Ureter (tissue), 1 donor: ENCODE measurements around the gene NR4A2. TPM values are rescaled to one million over a fixed set of nuclear protein-coding genes. Genes with fewer than 3 reads are reported as not detected.

Experiments
- DNase-seq: peaks from one replicate; pipeline ENCODE4 v3.0.0-alpha.2; 2020; ENCODE audit warnings: low spot score
- total RNA-seq: library from RNA; stranded (reverse); gene quantifications from one replicate; pipeline ENCODE4 v1.2.4, GENCODE V29; 2023
- donor health status: DM: yes; HTN: yes; CAD: no.

The NR4A2 gene
- total RNA-seq = 6.6 TPM

DNA sequence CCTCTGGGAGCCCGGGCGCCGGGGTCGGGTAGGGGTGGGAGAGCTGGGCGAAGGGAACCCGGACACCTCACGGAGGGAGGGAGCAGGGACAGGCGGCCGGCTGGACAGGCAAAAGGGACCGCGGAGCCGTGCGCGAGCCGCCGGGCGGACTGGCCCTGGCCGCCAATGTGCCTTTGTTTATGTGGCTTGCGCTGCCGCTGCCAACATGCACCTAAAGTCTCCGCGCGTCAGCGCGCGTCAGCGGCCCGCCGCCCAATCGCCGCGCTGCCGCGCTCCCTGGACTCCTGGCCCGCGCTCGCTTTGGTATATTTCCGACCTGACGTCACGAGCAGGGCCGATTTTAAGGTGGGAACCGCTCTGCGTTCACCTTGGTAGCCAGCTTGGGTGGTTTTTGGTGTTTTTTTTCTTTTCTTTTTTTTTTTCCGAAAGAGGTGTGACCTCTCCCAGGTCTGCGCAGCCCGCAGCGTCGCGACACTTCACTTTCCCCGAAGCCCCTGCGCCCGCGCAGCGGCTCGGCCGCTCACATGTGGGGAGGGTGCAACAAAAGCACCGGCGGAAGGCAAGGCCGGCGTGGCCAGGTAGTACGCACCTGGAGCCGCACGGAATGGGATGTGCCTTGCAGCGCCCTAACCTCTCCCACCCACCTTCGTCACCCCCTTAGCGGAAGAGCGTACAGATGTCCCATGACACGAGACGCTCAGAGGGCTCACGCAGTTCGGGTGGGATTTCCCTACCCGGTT, at the start of gene NR4A2:
TSS of gene NR4A2 (minus strand) at position 188 of the 740 bp plus-strand sequence. CDS start 2,535 bp downstream, outside the sequence.
- peak; percentile 92 for DNase-seq

DNA sequence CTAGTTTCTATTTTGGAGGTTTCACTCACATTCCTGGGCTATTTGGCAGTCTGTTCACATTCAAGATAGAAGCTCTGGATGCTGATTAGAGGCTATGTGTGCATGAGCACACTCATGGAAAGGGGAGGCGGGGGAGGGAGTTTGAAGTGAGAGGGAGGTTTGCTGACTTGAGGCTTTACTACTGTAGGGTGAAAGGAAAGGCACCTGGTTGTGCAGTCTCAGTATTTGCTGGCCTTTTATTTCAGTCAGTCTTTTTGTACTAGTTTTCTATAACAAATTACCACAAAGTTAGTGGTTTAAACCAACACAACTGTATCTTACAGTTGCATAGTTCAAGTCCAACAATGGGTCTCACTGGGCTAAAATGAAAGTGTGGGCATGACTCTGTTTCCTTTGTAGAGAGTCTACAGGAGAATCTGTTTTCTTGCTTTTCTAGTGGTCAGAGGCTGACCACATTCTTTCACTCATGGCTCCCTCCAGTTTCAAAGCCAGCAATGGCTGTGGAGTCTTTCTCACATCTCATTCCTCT, 47.7 kb upstream of the NR4A2 start:
- no peak for DNase-seq

DNA sequence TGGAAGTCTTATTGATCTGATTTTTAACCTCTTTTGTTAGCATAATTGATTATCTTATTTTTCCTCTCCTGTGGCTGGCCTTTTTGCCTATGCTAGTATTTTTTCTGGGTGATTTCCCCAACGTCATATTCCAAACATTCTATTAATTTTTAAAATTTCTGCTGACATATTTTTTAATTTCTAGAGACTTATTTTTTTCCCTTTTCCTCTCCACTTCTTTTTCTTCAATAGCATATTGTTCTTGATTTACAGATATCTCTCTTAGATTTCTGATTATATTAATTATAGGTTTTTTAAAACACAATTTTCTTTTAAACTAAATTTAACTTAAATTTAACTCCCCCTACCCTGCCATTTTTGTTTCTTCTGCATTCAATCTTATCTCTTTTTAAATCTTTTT, 47.2 kb upstream of the NR4A2 start:
- no peak for DNase-seq

DNA sequence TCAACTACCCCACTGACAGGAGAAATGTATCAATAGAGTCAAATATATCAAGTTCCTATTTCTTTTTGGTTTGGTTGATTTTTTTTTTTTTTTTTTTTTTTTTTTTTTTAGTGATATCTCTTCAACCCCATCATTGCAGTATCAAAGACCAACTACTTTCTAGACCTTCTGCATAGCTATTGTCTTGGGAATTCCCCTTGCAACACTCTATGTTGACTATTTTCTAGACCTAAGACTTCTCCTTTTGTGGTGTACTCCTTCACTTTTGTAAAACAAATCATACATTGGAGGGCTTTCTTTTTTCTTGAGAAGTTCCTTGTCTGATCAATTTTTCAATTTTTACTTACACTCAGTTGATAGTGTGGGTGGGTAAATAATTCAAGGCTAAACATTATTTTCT, 46.5 kb upstream of the NR4A2 start:
- no peak for DNase-seq

DNA sequence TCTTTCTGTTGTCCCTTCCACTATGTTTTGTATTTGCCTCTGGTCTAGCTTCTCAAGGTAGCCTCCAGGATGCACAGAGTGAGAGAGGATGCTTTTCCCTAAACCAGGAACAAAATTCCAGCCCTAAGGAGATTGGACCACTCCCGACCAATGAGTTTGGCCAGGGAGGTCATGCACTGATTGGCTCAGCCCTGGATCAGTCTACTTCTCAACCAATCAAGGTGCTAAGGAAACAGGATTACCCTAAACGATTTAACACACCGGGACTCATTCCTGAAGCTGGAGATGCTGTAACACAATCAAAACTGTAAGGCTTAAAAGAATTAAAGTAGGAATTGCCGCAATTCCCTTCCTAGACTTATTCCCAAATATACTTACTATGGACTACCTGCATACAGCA, 34.2 kb upstream of the NR4A2 start:
- no peak for DNase-seq

DNA sequence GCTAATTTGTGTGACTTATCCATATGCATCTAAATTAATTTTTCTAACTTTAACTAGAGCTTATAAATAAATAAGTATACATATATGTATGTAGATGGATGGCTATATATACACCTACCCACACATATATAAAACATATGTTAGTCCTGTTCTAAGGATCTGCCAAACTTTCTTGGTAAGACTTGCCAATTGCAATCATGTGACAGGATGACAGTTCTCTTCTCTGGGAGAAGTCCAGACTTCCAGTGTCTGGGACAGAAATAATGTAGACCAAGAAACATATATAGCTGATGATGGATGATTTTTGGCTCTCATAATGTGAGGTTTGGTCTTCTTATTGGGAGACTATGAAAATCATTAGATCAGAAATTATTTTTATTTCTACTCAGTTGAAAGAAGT, 30.6 kb upstream of the NR4A2 start:
- no peak for DNase-seq

DNA sequence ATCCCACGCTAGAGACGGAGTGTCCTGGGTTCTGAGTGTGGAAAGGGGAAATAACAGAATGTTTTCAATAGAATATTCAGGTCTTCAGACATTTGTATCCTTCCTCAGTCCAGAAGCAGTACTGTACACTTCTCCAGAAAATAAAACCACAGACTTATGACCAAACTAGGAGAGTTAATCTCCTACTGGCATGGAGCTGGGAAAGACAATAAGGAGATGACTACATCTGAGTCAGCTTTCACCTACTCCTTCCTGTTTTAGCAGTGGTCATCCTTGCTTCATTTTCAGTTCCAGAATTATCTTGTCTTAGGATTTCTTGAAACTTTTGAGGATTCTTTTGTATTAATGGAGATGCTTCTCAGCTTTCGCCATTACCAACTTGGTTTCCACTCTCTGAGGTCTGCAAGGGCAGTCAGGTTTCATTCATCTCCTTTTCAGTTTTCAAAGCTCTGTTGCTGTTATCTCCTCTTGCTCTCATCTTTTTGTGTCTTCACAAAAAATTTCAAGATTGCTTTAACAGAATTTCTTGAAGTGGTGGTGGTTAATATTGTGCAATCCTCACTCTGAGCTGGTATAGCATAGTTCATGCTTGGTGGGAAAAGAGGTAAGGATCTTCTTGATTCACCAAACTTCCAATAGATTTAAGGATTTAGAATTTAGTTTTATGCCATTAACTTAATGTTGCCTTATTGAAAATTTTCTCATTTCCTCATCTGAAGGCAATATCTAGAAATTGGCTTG, 23.7 kb upstream of the NR4A2 start:
- no peak for DNase-seq

DNA sequence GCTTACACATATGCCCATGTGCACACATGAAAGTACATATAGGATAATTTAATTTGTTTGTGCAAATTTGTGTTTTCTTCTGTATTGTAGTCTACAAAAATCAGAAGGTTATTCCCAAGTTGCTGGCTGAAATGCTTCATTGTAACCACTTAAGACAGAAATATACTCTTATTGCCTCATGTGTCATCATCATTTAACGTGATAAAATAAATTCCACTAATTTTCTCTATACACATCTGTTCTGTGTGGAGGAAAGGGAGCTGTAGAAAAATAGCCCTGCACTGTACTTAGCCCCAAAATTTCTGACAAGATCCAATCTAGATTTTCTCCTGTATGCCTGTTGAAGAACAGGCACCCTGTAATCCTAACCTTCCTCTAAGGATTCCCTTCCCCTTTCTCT, 20.4 kb upstream of the NR4A2 start:
- no peak for DNase-seq

DNA sequence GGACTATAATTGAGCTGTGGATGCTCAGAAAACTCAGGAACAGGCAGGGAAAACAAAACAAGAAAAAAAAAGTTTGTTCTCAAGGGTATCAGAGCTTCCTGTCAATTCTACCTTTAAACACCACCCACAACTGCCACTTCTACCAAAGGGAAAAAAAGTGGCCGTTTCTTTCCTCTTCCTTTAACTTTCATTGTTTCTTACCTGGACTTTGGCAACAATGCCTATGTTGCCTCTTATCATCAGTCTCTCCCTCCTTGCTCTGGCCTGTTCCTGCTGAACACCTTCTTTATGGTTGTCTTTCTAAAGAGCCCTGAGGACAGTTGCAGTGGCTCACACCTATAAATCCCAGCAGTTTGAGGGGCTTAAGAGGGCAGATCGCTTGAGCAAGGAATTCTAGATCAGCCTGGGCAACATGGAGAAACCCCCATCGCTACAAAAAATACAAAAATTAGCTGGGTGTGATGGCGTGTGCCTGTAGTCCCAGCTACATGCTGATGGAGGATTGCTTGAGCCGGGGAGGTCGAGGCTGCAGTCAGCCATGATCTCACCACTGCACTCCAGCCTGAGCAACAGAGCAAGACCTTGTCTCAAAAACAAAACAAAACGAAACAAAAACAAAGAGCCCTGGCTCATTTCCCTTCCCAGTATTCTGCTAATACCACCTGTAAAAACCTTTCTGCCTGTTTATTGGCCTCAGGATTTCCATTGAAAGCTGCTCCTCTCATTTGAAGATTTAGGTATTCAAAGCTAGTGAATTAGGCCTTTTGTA, 18.0 kb upstream of the NR4A2 start:
- no peak for DNase-seq

DNA sequence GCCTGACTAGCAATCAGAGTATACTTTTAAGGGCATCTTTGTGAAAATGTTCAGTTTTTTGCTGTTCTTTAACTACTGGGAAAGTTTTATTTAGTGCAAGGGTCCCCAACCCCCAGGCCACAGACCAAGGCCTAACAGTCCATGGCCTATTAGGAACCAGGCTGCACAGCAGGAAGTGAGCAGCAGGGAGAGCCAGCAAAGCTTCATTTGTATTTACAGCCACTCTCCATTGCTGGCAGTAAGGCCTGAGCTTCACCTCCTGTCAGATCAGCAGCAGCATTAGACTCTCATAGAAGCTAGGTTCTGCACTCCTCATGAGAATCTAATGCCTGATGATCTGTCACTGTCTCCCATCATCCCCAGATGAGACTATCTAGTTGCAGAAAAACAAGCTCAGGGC, 17.1 kb upstream of the NR4A2 start:
- no peak for DNase-seq

DNA sequence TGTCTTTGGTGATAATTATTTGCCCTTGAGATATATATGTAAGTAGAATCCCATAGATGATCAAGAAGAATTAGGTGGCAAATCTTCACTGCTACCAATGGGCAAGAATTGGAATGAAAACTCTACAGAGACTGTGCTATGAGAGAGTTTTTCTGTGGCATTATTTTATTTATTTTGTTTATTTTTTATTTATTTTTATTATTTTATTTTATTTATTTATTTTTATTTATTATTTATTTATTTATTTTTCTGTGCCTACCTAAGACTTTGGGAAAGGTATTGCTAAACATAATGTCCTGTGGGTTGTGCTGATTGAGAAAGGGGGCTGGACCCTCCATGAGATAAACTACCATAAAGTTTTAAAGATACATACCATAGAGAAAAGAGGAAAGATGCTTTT, 16.6 kb upstream of the NR4A2 start:
- DNase-seq = no peak

DNA sequence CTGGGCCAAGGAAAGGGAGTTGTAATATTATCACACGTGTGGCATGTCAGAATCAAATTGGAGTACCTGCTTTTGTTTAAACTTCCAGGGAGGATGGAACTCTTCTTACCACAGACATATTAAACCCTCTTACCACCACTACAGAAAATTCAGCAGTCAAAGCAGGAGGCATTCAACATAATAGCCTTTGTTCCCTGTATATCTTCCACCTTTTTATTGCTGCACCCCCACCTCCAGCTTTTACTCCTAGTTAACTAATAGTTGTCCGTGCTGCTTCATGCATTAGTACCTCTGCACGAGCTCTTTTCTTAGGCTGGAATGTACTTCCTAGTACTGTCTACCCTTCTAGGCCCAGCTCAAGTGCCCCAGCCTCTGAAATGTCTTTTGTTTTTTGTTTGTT, 14.9 kb upstream of the NR4A2 start:
- DNase-seq = no peak

DNA sequence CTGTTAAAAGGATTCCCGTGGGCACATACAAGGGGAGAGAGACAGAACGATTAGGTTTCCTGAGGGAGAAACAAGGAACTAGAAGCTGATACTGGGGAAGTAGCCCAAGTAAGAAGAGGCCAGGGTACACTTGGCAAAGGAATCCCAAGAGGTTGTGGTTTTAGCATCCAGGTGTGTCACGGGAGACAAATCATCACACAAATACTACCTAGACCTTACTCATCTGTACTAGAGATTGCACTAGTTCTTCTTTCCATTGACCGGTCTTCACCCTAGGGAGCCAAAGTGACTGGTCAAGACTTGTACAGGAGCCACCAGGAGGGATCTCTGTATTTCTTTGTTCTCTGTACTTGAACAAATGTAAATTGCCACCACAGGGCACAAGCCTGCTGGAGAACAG, 14.2 kb upstream of the NR4A2 start:
- DNase-seq = no peak

DNA sequence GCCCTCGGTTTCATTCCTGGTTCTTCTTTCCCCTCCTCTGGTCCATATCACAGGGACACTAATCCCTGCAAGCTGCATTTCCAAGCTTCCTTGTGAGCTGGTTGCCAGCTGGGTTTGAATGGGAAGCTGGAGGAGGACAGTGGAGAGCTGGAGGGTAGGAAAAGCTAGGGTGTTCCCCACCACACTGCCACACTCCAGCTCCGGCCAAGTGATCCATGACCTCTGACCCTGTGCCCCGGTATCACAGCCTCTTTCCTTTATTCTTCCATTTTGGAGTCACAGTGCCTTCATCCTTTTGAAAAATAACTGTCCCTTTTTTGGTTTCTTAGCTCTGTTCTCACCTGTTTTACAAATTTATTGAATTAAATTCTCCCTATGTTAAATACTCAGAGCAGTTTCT, 13.1 kb upstream of the NR4A2 start:
- DNase-seq = no peak

DNA sequence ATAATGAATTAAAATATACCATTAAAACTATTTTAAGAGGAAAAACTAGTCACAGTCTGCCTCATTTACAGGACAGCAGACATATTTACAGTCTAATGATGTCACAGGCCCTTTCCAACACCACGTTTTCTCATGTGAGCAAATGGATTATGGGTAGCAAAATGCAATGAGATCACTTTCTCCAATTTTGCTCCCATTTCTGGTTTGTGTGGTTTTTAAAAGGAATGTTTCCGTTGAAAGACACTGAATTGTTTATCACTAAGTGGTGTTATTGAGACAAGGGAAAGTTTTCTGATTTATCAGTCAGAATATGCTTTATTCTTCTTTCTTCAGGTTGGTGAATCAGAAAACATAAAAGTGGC, 11.4 kb upstream of the NR4A2 start:
- no peak for DNase-seq

DNA sequence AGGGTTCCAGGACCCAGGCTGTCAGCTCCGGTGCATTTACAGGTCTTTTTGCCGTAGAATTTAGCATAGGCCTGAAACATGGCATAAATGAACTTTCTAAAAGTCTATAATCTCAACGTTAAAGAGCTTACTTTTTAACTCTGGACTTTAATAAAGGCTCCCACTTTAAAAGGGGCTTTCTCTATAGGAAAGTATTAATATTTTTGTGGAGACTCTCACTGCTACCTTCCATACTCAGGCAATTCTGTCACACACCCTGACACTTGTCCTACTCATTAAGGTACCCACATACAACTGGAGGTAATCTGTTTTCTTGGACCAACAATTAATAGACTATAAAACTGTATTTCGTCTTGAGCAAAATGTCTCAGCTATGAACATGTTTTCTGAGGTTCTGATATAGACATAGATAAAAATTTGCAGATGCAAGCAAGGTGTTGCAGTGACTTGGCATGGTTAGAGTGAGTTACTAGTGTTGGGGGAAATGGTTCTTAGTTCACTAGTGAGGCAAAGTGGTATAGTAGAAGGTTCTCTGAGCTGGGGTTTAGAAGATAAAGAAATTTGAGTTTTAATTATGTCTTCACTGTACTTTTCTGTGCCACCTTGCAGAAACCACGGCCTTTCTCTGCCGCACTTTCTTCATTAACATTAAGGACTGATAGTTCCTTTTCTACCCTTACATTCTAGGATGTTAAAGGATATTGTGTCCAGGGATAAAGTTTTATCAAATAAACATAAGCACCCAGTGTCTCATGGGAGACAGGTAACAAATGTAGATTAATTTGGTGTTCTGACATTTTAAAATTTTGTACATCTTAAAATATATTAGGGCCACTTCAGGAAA, 10.8 kb upstream of the NR4A2 start:
- no peak for DNase-seq

DNA sequence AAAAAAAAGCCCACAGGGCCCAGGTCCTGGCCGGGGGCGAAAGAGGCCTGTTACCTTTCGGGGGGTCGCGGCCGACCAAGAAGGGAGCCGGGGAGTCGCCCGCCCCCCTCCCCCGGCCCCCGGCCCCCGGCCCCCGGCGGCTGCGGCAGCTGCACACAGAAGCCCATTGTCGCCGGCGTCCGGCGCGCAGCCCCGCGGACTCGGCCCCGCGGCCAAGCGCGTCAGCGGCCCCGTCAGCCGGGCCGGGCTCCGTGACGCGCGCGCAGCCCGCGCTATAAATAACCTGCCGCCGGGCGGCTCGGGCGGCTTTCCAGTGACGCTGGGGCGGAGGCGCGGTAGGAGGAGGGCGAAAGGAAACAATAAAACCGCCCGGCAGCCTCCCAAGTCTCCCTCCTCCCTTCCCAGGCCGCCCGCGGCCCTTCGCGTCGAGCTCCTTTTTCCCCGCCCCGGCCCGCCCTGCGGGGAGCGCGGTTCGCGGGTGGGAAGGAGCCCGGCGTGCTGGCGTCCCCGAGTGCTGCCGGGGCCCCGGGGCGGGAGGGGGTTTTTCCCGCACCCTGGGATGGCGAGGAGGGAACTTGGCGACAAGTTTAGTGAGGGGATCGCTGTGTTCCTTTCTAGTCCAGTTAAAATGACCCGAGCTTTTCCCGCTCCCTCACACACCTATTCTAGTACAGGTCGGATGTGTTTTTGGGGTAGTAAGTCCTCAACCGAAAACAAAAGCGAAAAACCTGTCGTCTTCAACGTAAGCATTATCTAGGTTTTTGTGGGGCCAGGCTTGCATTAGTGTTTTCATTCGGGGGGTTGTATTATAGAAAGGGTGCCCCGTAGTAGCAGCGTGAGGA, 10.0 kb upstream of the NR4A2 start:
- peak; percentile 96 for DNase-seq

DNA sequence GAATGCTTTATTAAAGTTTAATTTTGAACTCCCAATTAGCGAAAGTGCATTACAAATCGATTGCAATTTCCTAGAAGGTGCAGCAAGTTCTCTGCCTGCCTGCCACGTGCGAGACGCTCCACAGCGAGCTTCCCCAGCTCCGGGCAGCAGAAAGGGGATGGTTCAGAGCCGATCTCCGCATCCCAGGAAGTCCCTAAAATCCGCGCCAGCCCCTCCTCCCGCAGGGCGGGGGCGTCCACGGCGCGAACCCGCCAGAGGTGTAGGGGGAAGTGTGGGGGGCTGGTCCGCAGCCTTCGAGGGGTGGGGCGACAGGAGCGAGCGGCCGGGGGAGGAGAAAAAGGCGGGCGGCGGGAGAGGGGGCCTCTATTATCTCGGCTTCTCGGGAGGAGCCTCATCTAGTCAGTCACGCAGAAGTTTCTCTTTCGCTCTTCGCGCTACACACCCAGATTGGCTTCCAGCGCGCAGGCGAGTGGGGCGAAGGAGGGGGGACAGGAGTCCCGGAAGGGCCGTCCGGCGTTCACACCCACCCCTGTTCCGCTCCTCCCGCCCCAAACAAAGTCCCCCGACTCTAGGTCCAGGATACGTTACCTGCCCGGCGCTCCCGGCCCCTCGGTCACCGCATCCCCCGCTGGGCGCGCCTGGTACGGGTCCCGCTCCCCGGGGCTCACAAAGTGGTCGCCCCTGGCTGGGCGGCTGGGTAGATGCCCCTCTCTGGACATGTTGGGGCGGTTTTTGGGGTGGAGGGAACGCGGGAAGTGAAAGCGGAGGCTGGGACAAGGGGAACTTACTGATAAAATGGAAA, 9.1 kb upstream of the NR4A2 start:
- peak; percentile 95 for DNase-seq

DNA sequence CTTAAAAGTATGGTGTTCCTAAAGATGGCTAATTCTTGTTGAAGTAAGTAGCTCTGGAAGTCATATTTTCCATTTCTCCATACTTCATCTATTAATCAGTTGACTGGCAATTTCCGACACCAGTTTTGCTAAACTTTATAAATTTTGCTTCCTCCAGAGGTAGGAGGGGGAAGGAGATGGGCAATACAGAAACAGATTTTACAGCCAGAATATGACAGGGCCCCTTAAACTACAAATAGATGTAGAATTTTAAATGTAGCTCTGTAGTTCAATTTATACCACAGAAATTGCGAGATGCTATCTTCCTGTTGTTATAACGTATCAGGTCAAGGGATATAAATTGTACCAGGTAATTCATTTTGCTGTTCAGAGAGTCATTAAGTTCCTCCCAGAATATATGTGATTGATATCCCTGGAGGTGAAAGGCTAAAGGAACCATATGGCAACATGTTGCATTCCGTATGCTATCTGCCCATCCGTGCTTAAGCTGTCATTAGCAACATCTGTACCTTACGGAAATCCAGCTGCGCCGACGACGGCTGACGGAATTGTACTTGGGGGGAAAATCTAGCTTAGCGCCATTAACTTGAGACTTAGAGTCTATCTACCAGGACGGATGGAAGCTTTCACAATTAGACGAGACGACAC, 8.4 kb upstream of the NR4A2 start:
- no peak for DNase-seq
